ENCODE results near the gene HOXA4.

DNA sequence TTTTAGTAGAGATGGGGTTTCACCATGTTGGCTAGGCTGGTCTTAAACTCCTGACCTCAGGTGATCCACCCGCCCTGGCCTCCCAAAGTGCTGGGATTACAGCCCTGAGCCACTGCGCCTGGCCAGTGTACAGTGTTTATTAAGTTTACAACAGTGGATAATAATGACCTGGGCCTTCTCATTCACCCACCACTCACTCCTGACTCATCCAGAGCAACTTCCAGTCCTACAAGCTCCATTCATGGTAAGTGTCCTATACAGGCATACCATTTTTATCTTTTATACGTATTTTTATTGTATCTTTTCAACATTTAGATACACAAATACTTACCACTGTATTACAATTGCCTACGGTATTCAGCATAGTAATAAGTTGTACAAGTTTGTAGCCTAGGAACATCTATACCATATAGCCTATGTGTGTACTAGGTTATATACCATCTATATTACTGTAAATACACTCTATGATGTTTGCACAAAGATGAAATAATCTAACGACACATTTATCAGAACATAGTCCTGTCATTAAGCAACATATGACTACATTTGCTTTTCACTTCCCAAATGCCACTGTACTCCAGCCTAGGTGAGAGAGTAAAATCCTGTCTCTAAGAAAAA lies 51.8 kb downstream of the HOXA4 start:
- TF ChIP-seq POLR2A (IDR thresholded peaks at IDR 0.05), result no peak
- TF ChIP-seq, protein P1, sequence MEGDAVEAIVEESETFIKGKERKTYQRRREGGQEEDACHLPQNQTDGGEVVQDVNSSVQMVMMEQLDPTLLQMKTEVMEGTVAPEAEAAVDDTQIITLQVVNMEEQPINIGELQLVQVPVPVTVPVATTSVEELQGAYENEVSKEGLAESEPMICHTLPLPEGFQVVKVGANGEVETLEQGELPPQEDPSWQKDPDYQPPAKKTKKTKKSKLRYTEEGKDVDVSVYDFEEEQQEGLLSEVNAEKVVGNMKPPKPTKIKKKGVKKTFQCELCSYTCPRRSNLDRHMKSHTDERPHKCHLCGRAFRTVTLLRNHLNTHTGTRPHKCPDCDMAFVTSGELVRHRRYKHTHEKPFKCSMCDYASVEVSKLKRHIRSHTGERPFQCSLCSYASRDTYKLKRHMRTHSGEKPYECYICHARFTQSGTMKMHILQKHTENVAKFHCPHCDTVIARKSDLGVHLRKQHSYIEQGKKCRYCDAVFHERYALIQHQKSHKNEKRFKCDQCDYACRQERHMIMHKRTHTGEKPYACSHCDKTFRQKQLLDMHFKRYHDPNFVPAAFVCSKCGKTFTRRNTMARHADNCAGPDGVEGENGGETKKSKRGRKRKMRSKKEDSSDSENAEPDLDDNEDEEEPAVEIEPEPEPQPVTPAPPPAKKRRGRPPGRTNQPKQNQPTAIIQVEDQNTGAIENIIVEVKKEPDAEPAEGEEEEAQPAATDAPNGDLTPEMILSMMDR (IDR thresholded peaks at IDR 0.05), result no peak
